ENCODE data around the gene MTMR8.

Gene MTMR8

DNA sequence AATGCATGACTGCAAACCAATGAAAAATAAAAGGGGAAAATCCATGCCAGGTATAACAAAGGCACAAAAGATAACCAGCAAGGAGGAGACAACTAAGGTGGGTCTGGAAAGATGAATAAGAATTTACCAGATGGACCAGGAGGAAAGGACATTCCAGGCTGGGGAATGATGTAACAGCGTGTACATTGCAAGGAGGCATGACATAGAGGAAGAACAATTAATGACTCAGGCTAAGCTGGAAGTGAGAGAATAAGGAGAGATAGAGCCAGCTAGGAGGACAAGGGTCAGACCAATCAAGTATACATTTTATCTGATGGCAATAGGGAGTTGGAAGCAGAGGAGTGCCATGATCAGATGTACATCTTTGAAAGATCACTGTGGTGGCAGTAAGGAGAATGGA lies 57.0 kb downstream of the MTMR8 start:
- no peak for DNase-seq
- Histone ChIP-seq H3K36me3 (no peaks in the 10 kb centered on the region), H3K27me3 (ENCODE audit: insufficient read depth, low read depth, severe bottlenecking) (no peaks in the 10 kb centered on the region), H3K27ac (no peak overlapping the region), H3K9me3 (ENCODE audit: severe bottlenecking) (no peaks in the 10 kb centered on the region), H3K4me3 (ENCODE audit: low read depth, low read length) (no peak overlapping the region)
- no peak for TF ChIP-seq CTCF (IDR thresholded peaks at IDR 0.05; ENCODE audit: low read depth, low read length)

DNA sequence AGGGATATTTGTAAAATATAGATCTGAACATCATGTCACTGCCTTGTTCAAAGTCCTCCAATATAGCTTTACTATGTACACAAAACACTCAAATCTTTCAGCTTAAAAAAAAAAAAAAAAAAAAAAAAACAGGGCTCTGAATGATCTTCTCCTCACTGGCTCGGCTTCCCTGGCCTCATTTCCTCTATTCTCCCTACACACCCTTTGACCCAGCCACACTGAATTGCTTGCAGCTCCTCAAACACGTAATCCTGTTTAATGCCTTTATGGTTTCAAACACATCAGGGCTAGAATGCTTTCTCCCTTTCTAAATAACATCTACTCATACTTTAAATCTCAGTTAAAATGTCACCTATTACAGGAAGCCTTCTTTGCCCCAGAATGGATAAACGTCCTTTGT lies 60.8 kb downstream of the MTMR8 start:
- no peaks in the 10 kb centered on the region for H3K27me3 ChIP-seq (ENCODE audit: insufficient read depth, low read depth, severe bottlenecking)
- no peak overlapping the region for H3K27ac ChIP-seq
- H3K4me3 ChIP-seq (ENCODE audit: low read depth, low read length) = no peak overlapping the region
- no peaks in the 10 kb centered on the region for H3K9me3 ChIP-seq (ENCODE audit: severe bottlenecking)
- H3K36me3 ChIP-seq = no peaks in the 10 kb centered on the region
- no peak for TF ChIP-seq CTCF (IDR thresholded peaks at IDR 0.05; ENCODE audit: low read depth, low read length)
- DNase-seq = no peak

- no peak for TF ChIP-seq CTCF (IDR thresholded peaks at IDR 0.05; ENCODE audit: low read depth, low read length)
- H3K9me3 ChIP-seq (ENCODE audit: severe bottlenecking) = no peaks in the 10 kb centered on the region
- H3K4me3 ChIP-seq (ENCODE audit: low read depth, low read length) = no peak overlapping the region
- no peak overlapping the region for H3K27ac ChIP-seq
- no peaks in the 10 kb centered on the region for H3K36me3 ChIP-seq
- no peak for DNase-seq
- no peaks in the 10 kb centered on the region for H3K27me3 ChIP-seq (ENCODE audit: insufficient read depth, low read depth, severe bottlenecking)
Measured at GRCh38 chrX:64330284-64330683, 65.0 kb downstream of the MTMR8 start.

DNA sequence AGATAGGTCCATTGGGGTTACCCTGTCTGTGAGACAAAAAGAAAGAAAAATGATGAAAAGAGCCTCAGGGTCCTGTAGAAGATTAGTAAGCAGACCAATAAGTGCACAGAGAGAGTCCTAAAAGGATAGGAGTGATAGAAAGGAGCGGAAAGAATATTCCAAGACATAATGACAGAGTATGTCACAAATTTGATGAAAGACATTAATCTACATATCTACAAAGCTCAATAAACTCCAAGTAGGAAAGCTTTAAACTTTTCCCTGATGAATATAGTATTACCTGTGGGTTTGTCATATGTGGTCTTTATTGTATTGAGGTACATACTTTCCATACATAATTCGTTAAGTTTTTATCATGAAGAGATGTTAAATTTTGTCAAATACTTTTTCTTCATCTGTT lies 73.7 kb downstream of the MTMR8 start:
- TF ChIP-seq CTCF (IDR thresholded peaks at IDR 0.05; ENCODE audit: low read depth, low read length) = no peak
- Histone ChIP-seq H3K27ac (no peak overlapping the region), H3K4me3 (ENCODE audit: low read depth, low read length) (no peak overlapping the region), H3K27me3 (ENCODE audit: insufficient read depth, low read depth, severe bottlenecking) (no peaks in the 10 kb centered on the region), H3K9me3 (ENCODE audit: severe bottlenecking) (no peaks in the 10 kb centered on the region), H3K36me3 (no peaks in the 10 kb centered on the region)
- no peak for DNase-seq

DNA sequence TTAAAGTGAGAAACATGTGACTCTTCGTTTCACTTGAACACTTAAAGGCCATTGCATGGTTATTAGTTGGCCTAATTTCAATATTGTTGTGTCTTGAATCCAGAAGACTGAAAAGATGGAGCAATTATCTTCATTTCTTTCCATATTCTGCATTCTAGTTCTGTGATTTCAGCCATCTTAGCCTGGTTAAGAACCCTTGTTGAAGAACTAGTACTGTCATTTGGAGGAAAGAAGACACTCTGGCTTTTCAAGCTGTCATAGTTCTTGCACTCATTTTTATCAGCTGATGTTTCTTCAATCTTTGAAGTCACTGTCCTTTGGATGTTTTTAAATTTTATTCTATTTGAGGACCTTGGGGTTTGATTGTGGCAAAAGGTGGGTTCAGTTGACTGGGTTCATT lies 81.6 kb downstream of the MTMR8 start:
- H3K4me3 ChIP-seq (ENCODE audit: low read depth, low read length) = no peak overlapping the region
- no peak for TF ChIP-seq CTCF (IDR thresholded peaks at IDR 0.05; ENCODE audit: low read depth, low read length)
- no peak for DNase-seq
- no peaks in the 10 kb centered on the region for H3K27me3 ChIP-seq (ENCODE audit: insufficient read depth, low read depth, severe bottlenecking)
- H3K9me3 ChIP-seq (ENCODE audit: severe bottlenecking) = no peaks in the 10 kb centered on the region
- H3K36me3 ChIP-seq = no peaks in the 10 kb centered on the region
- H3K27ac ChIP-seq = no peak overlapping the region

- H3K27me3 ChIP-seq (ENCODE audit: insufficient read depth, low read depth, severe bottlenecking) = no peaks in the 10 kb centered on the region
- no peak overlapping the region for H3K27ac ChIP-seq
- H3K4me3 ChIP-seq (ENCODE audit: low read depth, low read length) = no peak overlapping the region
- H3K36me3 ChIP-seq = no peaks in the 10 kb centered on the region
- H3K9me3 ChIP-seq (ENCODE audit: severe bottlenecking) = peaks cover 2% of the 10 kb centered on the region
- no peak for DNase-seq
- no peak for TF ChIP-seq CTCF (IDR thresholded peaks at IDR 0.05; ENCODE audit: low read depth, low read length)
Measured at GRCh38 chrX:64306712-64307111, 88.5 kb downstream of the MTMR8 start.

Data from WERI-Rb-1 (cell line).